Activated B cell treated with CpG ODN at 0.5 μM for 24 hours (primary cell): ENCODE data around the gene KRTAP4-5. TPM values are rescaled to one million over a fixed set of nuclear protein-coding genes. Genes with fewer than 3 reads are reported as not detected.
"Not testable (repeated sequence)": the region's sequence is repeated elsewhere in the genome, so short reads cannot be mapped to it uniquely, and the experiment has no call there.

Source experiments
- ATAC-seq: fragments of 200-7000 bp; cut with Tn5 transposase; one replicate; pipeline ENCODE4 v1.10.0; 2021; ENCODE audit warnings: low read depth, mild to moderate bottlenecking, moderate library complexity
- CTCF ChIA-PET: fragments of 350-600 bp; sonication (Branson Sonifier 250); formaldehyde crosslinking; loops from one replicate; lab custom pipeline; 2021; ENCODE audit warnings: antibody characterized with exemption; lab: Charles Lee
- POLR2A ChIA-PET: fragments of 350-600 bp; sonication (Branson Sonifier 250); formaldehyde crosslinking; loops from one replicate; lab custom pipeline; 2021; ENCODE audit warnings: antibody characterized with exemption; lab: Charles Lee
- DNase-seq: peaks from one replicate; pipeline ENCODE4 v3.0.0; 2022
- H3K27ac Mint-ChIP-seq: one replicate; pipeline ENCODE4 v1.8.0; 2020; ENCODE audit warnings: mixed read lengths
- H3K27me3 Mint-ChIP-seq: one replicate; pipeline ENCODE4 v1.8.0; 2021; ENCODE audit warnings: mixed read lengths
- H3K36me3 Mint-ChIP-seq: one replicate; pipeline ENCODE4 v1.8.0; 2021; ENCODE audit warnings: low read depth, mixed read lengths
- H3K4me1 Mint-ChIP-seq: one replicate; pipeline ENCODE4 v1.8.0; 2021; ENCODE audit warnings: mixed read lengths
- H3K4me3 Mint-ChIP-seq: one replicate; pipeline ENCODE4 v1.8.0; 2020; ENCODE audit warnings: mild to moderate bottlenecking, mixed read lengths
- H3K9me3 Mint-ChIP-seq: one replicate; pipeline ENCODE4 v1.8.0; 2020; ENCODE audit warnings: mixed read lengths
- intact Hi-C: fragments of 100-400 bp; cut with micrococcal nuclease; formaldehyde crosslinking; loops from one replicate; pipeline ENCODE4 v1.15.1; 2024
- total RNA-seq: library from RNA; stranded (reverse); gene quantifications from 2 replicates; pipeline ENCODE4 v1.2.3, GENCODE V29; 2022
- TF ChIP-seq, protein P1 (sequence below): fragments of 200-600 bp; IDR thresholded peaks from one replicate; pipeline ENCODE4 v1.8.0; 2022; ENCODE audit warnings: antibody characterized with exemption, mild to moderate bottlenecking

KRTAP4-5 gene
- total RNA-seq, 1 donor from 2014 or later, result not detected

GRCh38 chr17:41121742-41122141, 27.9 kb downstream of the KRTAP4-5 start:
- no peak overlapping the region for H3K27ac Mint-ChIP-seq
- DNase-seq, result no peak
- H3K9me3 Mint-ChIP-seq, result peaks cover 5% of the 10 kb centered on the region
- POLR2A ChIA-PET, result interaction anchor here (0.6 kb wide), 1 partner anchor 403 kb away, joined by 3 read pairs; no protein-coding TSS in a partner anchor
- peaks cover 43% of the 10 kb centered on the region for H3K4me1 Mint-ChIP-seq
- CTCF ChIA-PET, result no interaction called here
- H3K36me3 Mint-ChIP-seq, result no peaks in the 10 kb centered on the region
- peaks cover 7% of the 10 kb centered on the region for H3K27me3 Mint-ChIP-seq
- TF ChIP-seq, protein P1, sequence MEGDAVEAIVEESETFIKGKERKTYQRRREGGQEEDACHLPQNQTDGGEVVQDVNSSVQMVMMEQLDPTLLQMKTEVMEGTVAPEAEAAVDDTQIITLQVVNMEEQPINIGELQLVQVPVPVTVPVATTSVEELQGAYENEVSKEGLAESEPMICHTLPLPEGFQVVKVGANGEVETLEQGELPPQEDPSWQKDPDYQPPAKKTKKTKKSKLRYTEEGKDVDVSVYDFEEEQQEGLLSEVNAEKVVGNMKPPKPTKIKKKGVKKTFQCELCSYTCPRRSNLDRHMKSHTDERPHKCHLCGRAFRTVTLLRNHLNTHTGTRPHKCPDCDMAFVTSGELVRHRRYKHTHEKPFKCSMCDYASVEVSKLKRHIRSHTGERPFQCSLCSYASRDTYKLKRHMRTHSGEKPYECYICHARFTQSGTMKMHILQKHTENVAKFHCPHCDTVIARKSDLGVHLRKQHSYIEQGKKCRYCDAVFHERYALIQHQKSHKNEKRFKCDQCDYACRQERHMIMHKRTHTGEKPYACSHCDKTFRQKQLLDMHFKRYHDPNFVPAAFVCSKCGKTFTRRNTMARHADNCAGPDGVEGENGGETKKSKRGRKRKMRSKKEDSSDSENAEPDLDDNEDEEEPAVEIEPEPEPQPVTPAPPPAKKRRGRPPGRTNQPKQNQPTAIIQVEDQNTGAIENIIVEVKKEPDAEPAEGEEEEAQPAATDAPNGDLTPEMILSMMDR, result no peak
- no peak for ATAC-seq
- H3K4me3 Mint-ChIP-seq, result no peak overlapping the region
- intact Hi-C loops, result loop anchor here (5.0 kb wide), 1 partner anchor 201 kb away; no protein-coding TSS in a partner anchor

- DNase-seq, H3K36me3 Mint-ChIP-seq, H3K9me3 Mint-ChIP-seq: not testable (repeated sequence)
- CTCF ChIA-PET, result interaction anchor here (0.8 kb wide), 1 partner anchor 202 kb away, joined by 3 read pairs; no protein-coding TSS in a partner anchor
- Mint-ChIP-seq H3K27me3 (peaks cover 10% of the 10 kb centered on the region), H3K4me3 (peak overlapping the region; percentile 36), H3K4me1 (peaks cover 56% of the 10 kb centered on the region), H3K27ac (peak overlapping the region; percentile 81)
- POLR2A ChIA-PET, result interaction anchor here (1.0 kb wide), 1 partner anchor 202 kb away, joined by 3 read pairs; no protein-coding TSS in a partner anchor
- intact Hi-C loops, result loop anchor here (5.0 kb wide), 1 partner anchor 202 kb away; no protein-coding TSS in a partner anchor
- ATAC-seq, result peak; percentile 67
Observed at GRCh38 chr17:41119696-41120690, 29.6 kb downstream of the KRTAP4-5 start.

DNA sequence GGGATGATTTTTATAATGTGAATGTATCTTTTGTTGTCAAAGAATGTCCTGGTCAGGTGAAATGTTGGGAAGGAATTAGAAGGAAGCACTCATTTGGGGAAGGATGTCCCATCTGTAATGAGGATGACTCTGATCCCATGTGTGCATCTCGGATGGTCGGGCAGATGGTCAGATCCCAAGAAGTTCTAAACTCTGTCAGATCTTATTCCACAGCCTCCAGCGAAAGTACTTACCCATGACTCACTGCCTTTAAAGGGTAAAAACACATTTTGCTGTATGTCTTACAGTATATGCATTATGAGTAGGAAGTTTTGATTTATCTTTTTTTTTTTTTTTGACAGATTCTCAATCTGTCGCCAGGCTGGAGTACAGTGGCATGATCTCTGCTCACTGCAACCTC, 30.9 kb downstream of the KRTAP4-5 start:
- POLR2A ChIA-PET, result no interaction called here
- H3K27me3 Mint-ChIP-seq, result peaks cover 8% of the 10 kb centered on the region
- no peak overlapping the region for H3K27ac Mint-ChIP-seq
- no peak overlapping the region for H3K4me3 Mint-ChIP-seq
- intact Hi-C loops, result no loop called here
- TF ChIP-seq, protein P1, result no peak
- H3K36me3 Mint-ChIP-seq, result no peaks in the 10 kb centered on the region
- ATAC-seq (no peak), DNase-seq (no peak)
- CTCF ChIA-PET, result no interaction called here
- peaks cover 49% of the 10 kb centered on the region for H3K4me1 Mint-ChIP-seq
- H3K9me3 Mint-ChIP-seq, result peaks cover 3% of the 10 kb centered on the region

DNA sequence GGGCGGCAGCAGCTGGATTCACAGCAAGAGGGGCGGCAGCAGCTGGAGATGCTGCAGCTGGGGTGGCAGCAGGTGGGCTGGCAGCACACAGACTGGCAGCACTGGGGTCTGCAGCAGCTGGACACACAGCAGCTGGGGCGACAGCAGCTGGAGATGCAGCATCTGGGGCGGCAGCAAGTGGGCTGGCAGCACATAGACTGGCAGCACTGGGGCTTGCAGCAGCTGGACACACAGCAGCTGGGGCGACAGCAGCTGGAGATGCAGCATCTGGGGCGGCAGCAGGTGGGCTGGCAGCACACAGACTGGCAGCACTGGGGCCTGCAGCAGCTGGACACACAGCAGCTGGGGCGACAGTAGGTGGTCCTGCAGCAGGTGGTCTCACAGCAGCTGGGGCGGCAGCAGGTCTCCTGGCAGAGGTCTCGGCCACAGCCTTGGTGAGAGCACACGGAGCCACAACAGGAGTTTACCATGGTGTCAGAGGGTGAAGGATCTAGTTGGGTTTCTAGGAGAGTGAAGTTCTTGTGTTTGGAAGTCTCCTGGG, 31.7 kb downstream of the KRTAP4-5 start, which contains the start of gene KRTAP4-11:
Gene KRTAP4-11 (minus strand): TSS at position 528 of the 541 bp plus-strand sequence. CDS start 58 bp downstream, at position 470.
- H3K36me3 Mint-ChIP-seq, H3K27ac Mint-ChIP-seq, H3K9me3 Mint-ChIP-seq, ATAC-seq, CTCF ChIA-PET, H3K4me3 Mint-ChIP-seq, intact Hi-C loops, H3K27me3 Mint-ChIP-seq, DNase-seq: not testable (repeated sequence)
- POLR2A ChIA-PET, result interaction anchor here (0.6 kb wide), 1 partner anchor 17 kb away, joined by 9 read pairs; no protein-coding TSS in a partner anchor
- H3K4me1 Mint-ChIP-seq, result peaks cover 43% of the 10 kb centered on the region

GRCh38 chr17:41116297-41116696, 33.3 kb downstream of the KRTAP4-5 start:
- Mint-ChIP-seq H3K27me3 (peaks cover 3% of the 10 kb centered on the region), H3K27ac (peak overlapping the region; percentile 65), H3K4me3 (no peak overlapping the region), H3K4me1 (peaks cover 40% of the 10 kb centered on the region), H3K36me3 (peaks cover 3% of the 10 kb centered on the region), H3K9me3 (peaks cover 3% of the 10 kb centered on the region)
- intact Hi-C loops, result no loop called here
- TF ChIP-seq, protein P1, result no peak
- CTCF ChIA-PET, result no interaction called here
- ATAC-seq (peak; percentile 57), DNase-seq (no peak)
- POLR2A ChIA-PET, result no interaction called here
